Activated CD8-positive, alpha-beta memory T cell treated with anti-CD3 and anti-CD28 coated beads for 48 hours (primary cell): ENCODE measurements around the gene EIF3K.

ENCODE experiments used
- DNase-seq, 3 experiments: peaks; one replicate each; pipeline ENCODE4 v3.0.0-alpha.2; 2020; ENCODE audit warnings: low read depth in 2 of 3, low spot score in 2 of 3

The EIF3K gene

DNA sequence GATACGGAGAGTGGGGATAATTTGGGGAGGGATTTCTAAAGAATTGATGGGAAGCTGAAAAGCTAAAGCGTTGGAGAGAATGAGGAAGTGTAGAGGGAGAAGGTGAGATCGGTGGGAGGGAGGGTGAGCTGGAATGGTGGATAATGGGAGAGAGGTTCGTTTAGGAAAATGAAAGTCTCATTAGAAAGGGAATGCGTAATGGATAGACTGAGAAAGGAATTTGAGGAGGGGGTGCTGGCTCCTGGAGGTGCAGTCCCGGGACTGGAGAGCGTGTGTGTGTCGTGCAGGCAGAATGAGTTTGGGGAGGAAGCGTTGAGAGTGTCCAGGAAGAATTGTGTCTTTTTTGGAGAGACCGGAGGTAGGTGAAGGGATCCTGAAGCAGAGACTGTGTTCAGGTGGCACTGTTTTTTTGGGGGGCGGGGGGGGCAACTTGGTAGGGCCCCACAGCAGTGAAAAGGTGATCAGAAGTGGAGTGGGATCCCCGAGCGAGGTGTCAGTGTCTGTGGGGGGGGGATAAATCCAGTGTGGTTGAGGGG, 29.8 kb downstream of the EIF3K start:
- DNase-seq, result no peak

DNA sequence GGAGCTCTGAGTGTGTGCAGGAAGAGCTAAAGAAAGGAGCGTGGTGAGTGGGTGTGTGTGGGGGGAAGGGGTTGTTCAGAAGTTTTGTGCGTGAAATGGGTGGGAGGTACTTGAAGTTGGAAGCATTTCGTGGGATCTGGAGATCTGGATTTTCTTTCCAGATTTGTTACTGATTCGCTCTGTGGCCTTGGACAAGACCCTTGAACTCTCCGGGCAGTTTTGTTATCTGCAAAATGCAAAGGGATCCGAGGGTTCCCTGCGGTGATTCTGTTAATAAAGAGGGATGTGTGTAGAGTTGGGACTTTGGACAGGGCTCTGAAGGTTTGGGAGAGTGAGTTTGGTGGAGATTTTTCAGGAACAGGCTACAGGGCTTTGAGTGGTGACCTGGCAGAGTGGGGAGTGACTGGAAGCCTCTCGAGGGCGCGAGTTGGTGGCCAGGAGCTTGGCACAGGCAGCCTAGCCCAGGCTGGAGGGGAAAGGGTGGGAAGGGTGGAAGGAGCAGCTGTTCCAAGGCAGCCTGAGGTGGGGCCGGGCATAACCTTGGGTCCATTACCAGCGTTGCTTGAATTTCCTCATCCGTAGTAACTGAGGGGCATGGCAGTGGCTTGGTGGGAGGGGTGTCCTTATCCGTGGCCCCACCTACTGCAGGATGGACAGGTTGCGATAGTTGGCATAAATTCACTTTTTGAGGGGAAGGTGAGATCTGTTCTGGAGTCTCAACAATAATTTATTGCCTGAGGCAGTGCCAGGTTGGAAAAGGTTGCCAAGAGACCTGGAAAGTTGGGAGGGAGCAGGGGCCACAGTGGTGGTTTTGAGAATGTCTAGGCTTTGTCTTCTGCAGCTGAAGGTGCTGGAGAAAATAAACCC, 30.6 kb downstream of the EIF3K start:
- DNase-seq, result no peak

DNA sequence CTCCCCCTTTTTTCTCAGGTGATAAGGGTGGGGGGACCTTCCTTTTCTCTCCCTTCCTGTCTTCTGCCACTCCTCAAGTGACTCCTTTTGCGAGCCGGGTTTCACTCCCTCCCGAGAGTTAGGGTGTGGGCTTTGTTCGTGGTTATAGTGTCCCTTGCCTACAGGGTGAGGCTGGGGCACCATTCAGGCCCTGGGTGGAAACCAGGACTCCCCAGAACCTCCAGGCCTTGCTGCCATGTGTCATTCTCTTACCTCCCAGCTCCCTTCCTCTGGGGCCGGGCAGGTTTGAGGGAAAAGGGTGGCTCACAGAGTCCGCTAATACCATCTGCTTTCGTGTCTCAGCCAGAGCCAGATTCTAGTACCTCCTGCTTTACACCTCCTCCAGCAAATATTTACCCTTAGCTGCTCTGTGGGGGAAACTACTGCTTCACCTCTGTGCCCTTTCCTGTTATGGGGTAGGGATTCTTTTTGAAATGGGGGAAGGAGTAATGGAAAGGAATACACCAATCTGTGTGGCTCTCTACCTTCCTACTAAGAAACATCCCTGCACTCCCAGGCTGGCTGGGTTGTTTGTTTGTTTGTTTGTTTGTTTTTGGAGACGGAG, 31.3 kb downstream of the EIF3K start:
- DNase-seq, result no peak

DNA sequence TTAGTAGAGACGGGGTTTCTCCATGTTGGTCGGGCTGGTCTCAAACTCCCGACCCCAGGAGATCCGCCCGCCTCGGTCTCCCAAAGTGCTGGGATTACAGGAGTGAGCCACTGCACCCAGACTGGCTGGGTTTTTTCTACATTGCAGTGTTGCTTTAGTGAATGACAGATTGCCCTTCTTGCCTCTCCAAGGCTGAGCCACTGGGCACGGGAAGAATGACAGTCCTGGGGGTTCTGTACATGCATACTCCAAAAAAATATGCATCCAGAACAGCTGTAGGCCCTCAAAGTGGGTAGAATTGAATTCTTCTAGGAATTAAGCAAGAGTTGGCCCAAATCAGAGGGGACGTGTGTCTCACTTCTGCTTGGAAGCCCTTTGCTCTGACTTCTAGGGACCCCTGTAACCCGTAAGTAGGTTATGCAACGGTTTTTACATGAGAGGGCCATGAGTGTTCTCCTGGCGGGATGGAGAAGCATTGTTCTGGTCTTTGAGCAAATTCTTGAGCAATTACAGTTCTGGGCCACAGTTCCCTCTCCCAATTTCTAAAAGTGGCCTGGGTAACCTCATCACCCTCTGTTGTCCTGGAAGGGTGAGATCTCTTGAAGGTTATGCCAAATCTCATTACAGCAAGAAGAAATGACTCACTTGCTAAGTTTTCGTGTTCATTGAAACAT, 32.1 kb downstream of the EIF3K start:
- no peak for DNase-seq

DNA sequence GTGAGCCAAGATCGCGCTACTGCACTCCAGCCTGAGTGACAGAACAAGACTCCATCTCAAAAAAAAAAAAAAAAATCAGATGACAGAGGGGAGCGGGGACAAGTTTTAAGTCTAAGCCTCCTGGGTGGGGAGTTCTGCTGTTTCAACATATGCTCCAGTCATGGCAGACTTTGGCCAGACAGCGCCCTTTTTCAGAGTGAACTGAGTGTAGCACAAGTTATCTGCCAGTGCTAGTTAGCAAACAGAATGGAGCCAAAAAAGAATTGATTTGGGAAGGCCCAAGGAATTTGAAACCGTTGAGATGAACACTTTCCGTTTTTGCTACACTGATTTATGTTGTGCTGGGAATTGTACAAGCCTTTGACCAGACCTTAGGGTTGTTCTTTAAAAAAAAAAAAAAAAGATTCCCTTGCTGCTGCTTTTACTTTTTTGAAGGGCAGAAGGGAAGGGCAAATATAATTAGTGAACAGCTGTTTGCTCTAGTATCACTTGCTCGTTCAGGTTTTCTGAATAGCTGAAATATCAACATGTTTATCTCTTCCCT, 34.1 kb downstream of the EIF3K start:
- DNase-seq, result no peak

DNA sequence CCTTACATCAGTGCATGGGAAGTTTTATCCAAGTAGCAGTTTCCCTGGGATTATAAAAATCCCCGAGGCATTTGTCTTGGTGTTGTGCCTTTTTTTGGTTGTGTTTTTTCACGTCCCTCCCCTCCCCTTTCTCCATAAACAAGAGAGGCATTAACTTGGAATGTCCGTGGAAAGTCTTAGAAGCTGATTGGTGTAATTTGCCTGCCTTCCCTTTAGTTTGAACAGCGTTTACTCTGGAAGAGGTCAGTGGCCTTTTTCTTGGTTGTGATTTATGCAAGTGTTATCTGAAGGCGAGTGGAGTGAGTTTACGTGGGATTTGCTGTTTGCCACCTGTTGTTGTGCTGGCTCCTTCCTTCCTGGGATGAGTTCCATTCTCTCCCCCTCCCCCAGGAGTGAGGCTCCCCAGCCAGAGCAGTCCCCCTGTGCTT, 35.7 kb downstream of the EIF3K start:
- DNase-seq, result no peak

DNA sequence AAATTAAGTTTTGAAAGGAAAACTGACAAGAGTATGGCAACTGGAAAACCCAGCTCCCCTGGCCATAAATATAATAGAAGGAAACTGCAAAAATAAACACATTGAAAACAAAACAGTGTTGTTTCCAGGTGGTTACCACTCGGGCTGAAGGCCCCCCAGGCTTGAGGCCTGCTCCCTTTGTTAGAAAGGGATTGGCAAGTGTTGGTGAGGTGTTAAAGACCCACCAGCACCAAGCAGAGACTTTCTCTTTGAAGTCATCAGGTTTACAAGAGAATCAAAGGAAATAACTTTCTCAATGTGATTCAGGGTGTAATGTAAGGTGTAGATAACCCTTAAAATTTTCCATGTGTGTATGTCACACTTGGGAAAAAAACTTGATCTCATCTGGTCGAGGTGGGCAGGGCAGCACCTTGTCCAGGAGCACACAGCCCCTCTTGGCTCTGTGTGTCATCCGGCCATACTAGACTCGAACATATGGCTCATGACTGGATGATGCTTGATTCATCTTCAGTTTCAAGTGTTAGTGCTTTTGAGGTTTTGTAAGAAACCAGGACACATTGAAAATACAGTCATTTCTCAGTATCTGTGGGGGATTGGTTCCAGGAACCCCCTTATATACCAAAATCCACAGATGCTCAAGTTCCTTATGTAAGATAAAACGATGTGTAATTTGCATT, 36.3 kb downstream of the EIF3K start:
- no peak for DNase-seq

DNA sequence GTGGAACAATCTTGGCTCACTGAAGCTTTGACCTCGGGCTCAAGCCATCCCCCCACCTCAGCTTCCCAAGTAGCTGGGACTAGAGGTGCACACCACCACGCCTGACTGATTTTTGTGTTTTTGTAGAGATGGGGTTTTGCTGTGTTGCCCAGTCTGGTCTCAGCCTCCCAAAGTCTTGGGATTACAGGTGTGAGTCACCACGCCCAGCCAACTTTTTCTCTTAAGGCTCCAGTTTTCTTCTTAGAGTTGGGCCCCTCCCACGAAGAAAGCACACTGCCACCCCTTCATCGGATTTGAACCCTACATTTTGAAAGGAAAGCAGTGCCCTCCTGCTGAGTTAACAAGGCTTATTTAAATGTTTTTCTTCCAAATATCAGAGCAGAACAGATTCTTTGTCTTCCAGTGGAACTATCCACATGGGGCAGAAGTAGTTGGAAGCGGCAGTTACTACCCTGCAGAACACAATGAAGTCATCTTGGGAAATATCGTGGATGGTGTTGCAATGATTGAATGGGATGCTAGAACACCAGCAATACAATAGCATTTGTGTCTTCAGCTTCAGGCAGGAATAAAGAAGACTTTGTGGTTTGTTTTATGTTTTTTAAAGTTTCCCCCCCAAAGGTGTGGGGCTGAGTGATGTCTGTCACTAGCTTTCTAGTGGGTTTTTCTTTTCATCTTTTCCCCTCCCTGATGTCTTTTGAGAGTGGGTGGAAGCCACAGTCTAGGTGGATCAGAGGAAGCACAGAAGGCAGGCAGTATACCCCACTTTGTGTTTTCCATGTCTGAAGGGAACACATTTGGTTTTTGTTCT, 37.4 kb downstream of the EIF3K start:
- DNase-seq, result no peak

DNA sequence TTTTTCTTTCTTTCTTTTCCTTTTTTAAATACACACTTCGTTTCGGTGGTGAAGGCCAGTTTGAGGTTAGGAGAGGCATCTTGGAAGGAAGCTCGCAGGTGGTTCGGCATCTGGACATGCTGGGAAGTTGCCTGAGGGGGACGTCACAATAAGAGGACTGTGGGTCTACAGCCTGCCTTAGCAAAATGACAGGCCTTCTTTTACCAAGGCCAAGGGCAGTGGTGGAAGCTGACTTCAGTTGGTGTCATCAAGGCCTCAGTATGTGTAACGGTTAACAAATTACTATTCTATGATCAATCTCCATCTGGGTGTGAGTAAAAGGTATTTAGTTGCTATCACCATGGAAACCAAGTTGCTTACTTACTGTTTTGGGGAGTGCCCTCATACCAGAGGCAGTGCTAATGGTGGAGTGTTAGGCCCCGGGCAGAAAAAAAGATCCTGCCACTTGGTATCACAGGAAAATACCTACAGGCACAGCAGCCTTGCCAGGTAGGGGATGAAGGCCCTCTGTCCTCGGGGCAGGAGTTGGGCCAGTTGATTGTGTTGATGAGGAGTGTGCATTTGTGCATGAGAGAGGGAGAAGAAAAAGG, 38.7 kb downstream of the EIF3K start:
- DNase-seq, result no peak

DNA sequence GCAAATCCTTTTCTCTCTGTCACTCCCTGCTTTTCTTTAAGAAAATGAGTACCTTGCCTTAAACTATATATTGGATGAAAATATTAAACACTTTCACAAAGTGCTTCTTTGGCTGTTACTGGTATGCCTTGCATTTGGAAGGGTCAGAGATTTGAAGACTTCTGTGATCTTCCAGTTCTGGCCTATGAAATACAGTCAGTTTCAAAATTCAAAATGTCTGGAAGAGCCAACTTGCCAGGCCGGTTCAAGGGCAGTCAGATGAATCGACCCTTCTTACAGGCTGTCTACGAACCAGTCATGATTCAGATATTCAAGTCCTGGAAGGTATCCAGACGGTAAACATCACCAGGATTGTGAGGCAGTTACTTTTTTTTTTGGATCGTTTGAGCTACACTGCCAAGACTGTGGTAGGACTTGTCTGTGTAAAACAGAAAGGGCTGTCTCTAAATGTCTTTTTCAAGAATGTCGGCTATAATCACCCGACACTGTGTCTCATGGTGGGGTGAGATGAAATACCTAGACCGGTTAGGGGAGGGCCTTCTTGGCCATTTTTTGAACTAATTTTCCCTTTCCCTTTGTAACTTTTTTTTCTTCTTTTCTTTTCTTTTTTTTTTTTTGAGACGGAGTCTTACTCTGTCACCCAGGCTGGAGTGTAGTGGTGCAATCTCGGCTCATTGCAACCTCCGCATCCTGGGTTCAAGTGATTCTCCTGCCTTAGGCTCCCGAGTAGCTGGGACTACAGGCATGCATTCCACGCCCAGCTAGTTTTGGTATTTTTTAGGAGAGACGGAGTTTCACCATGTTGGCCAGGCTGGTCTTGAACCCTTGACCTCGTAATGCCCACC, 39.7 kb downstream of the EIF3K start:
- DNase-seq, result no peak

DNA sequence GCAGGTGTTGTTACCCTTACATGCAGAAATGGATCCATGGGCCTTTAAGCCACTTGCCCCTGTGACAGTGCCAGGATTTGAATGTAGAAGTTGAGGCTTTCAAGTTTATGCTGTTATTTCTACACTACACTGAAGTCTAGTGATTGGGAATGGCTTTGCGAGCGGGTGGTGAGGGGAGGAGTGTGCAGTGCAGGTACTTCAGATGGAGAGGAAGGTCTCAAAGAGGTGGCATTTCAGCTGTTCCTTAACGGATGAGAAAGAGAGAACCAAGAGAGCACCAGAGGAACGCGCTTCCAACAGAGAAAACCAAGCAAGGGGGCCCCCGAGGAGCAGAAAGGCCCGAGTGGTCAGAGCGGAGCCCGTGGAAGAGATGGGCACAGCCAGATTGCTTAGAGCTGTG, 41.7 kb downstream of the EIF3K start:
- DNase-seq, result no peak

DNA sequence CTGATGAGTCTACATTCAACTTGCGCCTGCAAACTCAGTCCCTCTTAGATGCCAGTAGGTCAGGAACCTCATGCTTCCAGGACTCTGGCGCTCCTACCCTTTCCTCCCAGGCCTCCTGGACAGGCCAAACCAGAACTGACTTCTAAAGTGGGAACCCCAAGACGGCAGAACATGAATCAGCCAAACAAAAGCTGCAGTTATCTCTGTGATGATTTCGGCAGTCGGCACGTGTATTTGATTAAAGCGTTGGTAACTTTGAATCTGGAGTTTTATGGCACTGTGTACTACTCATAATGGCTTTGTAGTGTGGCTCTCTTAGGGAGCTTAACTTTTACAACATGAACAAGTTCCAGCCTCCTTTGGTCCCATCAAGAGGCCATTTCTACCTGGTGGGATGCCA, 42.1 kb downstream of the EIF3K start:
- no peak for DNase-seq

DNA sequence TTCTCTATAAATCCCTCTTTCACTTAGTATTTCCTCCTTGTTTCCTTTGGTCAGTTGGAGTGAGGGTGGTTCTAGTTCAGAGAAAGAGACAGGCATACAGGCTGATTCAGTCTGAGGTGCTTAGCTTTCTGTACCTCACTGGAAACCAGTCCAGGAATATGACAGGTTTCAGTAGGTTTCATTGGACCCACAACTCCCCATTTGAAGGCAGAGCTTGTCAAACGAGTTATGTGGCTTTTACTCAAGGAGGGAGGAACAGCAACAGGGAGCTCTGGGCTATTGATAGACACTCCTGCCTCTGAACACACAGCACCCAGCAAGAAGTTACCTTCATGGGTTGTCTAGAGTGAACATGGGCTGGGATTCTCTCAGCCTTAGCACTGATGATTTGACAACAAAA, 43.0 kb downstream of the EIF3K start:
- DNase-seq, result no peak

DNA sequence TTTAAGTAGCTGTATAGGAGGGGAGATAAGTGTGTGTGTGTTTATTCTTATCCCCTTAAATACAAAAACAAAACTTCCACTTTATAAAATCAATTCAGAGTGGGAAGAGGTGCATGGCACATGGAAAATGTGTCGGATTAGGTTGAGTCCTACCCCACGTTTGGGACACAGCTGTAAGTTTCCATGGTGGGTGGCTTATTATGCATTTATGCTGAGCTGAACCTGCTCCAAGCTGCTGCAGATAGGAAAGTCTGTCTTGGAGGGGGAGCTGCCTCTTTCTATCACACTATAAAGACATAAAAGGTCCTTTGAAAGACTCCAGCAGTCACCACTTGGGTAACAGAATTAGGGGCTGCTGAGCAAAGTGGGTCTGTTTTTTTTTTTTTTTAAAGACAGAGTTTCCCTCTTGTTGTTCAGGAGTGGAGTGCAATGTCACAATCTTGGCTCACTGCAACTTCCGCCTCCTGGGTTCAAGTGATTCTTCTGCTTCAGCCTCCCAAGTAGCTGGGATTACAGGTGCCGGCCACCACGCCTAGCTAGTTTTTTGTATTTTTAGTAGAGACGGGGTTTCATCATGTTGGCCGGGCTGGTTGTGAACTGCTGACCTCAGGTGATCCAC, 43.7 kb downstream of the EIF3K start:
- no peak for DNase-seq

DNA sequence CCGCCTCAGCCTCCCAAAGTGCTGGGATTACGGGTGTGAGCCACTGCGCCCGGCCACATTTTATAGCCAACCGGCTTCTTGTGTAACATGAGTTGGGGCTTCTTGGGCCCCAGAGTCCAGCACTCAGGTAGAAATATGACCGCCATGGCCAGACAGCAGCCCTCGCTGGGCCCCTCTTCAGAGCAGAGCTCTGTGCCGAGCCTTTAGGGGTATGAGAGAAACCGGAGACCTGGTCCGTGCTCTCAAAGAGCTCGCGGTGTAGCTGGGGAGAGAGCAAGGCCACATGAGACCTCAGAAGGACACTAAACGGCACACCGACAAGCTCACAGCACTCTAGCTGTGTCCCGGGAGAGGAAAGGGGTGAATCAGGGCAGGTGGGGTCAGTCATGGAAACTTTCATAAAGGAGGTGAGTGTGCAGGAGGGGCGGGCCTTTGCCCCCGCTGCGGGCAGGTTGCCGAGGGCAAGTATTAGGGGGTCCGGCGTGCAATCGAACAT, 44.2 kb downstream of the EIF3K start:
- no peak for DNase-seq

DNA sequence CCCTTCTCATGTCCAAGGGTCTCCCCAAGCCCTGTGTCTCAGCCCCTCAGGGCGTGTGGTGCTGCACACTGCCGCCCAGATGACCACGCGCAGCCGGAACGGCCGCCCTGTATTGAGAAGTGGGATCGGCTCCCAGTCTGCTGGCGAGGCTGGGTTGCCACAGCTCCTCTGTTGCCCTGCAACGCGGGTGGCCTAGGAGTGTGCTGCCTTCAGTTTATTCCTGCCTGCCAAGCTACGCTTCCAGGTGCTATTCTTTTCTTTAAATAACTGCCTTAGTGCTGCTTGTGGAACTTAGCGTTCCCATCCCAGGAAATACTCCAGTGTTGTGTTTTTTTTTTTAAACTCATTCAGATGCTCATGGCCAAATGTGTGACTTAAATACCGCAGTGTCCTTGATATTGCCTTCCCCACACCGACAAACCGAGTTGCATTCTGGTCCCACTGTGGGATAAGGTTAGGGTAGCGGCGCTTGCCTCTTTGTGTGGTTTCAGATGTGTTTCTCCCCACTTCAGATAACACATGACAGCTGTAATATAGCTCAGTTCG, 45.0 kb downstream of the EIF3K start:
- no peak for DNase-seq

DNA sequence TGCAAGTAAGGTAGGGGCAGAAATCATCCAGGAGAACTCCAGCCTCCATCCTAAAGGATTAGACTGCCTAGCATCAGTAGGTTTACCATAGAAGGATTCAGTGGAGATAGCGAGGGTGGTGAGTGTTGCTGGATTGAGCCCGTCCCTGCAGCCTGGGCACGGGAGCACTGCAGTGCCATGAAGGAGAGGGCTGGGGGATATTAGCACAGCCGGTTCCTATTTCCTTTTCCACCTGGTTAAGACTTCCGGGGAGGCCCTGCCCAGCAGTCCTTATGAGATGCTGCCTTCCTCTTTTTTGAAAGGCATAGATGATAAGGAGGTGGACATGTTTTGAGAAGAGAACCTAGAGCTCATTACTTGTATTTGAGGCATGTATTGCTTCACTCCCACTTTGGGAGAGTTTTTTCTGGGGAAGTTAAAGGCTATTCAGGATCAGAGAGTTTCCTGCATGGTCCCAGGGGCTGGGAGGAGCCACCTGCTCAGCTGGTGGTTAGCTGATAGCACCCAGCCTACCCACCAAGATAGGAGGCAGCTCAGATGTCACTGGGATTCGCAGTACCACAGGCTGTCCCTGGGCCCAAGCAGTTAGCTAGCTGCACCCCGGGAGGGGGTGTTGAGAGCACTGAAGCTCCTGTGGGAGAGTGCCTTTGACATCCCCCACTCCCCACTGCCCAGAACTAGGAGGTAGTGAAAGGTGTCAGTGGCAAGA, 45.7 kb downstream of the EIF3K start:
- no peak for DNase-seq
